Nephron progenitor cell (in vitro differentiated cells): ENCODE data around the gene ZNF263.
"Not testable (repeated sequence)": the region's sequence is repeated elsewhere in the genome, so short reads cannot be mapped to it uniquely, and the experiment has no call there.

Experiments
- DNase-seq: peaks from one replicate; pipeline ENCODE4 v3.0.0; 2021
- H3K27ac Mint-ChIP-seq: 2 replicates; pipeline ENCODE4 v1.8.0; 2021; ENCODE audit warnings: mild to moderate bottlenecking, moderate library complexity, mixed read lengths
- H3K27me3 Mint-ChIP-seq: 2 replicates; pipeline ENCODE4 v1.8.0; 2021; ENCODE audit warnings: mild to moderate bottlenecking, low read depth, mixed read lengths; ENCODE audit not compliant: poor library complexity
- H3K36me3 Mint-ChIP-seq: 2 replicates; pipeline ENCODE4 v1.8.0; 2021; ENCODE audit warnings: low read depth, mixed read lengths
- H3K4me1 Mint-ChIP-seq: 2 replicates; pipeline ENCODE4 v1.8.0; 2021; ENCODE audit warnings: mixed read lengths
- H3K4me3 Mint-ChIP-seq: 2 replicates; pipeline ENCODE4 v1.8.0; 2021; ENCODE audit warnings: mild to moderate bottlenecking, moderate library complexity, mixed read lengths
- H3K9me3 Mint-ChIP-seq: 2 replicates; pipeline ENCODE4 v1.8.0; 2021; ENCODE audit warnings: mild to moderate bottlenecking, moderate library complexity, mixed read lengths
- TF ChIP-seq, protein P1 (sequence below): fragments of 200-600 bp; sonication (generic); IDR thresholded peaks from 2 replicates; pipeline ENCODE4 v1.5.0; 2021; ENCODE audit warnings: antibody characterized with exemption

The ZNF263 gene

DNA sequence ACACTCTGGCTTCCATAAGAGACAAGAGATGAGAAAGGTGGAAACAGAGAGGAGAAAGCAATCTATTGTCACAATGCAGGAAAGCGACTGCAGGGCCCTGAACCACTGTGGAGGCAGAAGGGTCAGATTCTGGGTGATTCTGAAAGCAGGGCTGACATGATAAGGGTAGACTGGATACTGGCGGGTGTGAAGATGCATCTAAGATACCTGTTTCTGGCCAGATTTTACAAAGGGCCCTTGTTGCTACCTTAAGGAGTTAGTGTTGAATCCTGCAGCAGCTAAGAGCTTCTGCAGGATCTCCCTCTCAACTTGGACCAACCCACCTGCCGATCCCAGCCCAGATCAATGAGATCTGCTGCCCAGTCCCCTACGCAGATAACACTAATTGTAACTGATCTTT is 20.8 kb upstream of the ZNF263 start:
- TF ChIP-seq, protein P1, sequence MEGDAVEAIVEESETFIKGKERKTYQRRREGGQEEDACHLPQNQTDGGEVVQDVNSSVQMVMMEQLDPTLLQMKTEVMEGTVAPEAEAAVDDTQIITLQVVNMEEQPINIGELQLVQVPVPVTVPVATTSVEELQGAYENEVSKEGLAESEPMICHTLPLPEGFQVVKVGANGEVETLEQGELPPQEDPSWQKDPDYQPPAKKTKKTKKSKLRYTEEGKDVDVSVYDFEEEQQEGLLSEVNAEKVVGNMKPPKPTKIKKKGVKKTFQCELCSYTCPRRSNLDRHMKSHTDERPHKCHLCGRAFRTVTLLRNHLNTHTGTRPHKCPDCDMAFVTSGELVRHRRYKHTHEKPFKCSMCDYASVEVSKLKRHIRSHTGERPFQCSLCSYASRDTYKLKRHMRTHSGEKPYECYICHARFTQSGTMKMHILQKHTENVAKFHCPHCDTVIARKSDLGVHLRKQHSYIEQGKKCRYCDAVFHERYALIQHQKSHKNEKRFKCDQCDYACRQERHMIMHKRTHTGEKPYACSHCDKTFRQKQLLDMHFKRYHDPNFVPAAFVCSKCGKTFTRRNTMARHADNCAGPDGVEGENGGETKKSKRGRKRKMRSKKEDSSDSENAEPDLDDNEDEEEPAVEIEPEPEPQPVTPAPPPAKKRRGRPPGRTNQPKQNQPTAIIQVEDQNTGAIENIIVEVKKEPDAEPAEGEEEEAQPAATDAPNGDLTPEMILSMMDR: no peak
- no peak for DNase-seq
- H3K4me1 Mint-ChIP-seq: peaks cover 5% of the 10 kb centered on the region
- peak overlapping the region; percentile 84 for H3K4me3 Mint-ChIP-seq
- H3K27ac Mint-ChIP-seq: no peak overlapping the region
- no peaks in the 10 kb centered on the region for H3K36me3 Mint-ChIP-seq
- H3K27me3 Mint-ChIP-seq: peaks cover 29% of the 10 kb centered on the region
- H3K9me3 Mint-ChIP-seq: peaks cover 51% of the 10 kb centered on the region

DNA sequence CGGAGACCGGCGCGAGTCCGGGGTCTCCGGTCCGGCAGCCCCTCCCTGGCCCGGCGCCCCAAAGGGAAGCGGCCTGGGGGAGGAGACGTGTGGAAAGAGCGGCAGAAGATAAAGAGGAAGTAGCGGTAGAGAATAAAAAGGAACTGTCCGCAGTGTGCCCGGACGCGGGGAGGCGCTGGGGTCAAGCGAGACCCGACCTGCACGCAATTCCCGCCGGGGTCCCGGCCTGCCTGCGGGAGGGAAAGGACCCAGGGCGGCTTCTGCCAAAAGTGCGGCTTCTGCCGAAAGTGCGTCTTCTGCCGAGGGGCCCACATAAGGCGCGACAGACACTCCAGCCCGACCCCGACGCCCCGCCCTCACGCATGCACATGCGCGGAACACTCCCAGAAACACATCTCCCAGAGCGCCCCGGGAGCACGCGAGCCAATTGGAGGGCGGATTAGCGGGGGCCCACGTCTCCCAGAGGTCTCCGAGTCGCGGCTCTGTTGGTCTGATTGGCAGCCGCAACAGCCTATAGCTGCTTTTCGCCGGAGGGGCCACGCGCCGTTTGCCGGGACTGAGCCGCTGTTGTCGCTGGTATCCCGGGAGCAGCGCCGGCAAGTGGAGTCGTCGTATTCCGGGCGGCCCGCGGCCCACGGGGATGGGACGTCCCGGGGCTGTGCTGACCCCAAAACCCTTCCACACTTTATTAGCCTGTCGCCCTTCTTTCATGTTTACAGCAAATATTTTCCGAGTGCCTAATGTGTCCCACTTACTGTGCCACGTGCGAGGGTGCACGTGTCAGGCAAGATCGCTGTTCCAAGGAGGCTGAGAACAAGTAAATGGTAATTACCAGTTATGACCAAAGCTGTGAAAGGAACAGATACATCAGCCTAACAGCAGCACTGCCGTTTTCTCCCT is 18.9 kb upstream of the ZNF263 start:
- H3K27me3 Mint-ChIP-seq: peaks cover 22% of the 10 kb centered on the region
- H3K9me3 Mint-ChIP-seq: peaks cover 61% of the 10 kb centered on the region
- TF ChIP-seq, protein P1: no peak
- peaks cover 5% of the 10 kb centered on the region for H3K4me1 Mint-ChIP-seq
- H3K27ac Mint-ChIP-seq: peak overlapping the region; percentile 32
- H3K36me3 Mint-ChIP-seq: no peaks in the 10 kb centered on the region
- DNase-seq: peak; percentile 96
- peak overlapping the region; percentile 84 for H3K4me3 Mint-ChIP-seq

DNA sequence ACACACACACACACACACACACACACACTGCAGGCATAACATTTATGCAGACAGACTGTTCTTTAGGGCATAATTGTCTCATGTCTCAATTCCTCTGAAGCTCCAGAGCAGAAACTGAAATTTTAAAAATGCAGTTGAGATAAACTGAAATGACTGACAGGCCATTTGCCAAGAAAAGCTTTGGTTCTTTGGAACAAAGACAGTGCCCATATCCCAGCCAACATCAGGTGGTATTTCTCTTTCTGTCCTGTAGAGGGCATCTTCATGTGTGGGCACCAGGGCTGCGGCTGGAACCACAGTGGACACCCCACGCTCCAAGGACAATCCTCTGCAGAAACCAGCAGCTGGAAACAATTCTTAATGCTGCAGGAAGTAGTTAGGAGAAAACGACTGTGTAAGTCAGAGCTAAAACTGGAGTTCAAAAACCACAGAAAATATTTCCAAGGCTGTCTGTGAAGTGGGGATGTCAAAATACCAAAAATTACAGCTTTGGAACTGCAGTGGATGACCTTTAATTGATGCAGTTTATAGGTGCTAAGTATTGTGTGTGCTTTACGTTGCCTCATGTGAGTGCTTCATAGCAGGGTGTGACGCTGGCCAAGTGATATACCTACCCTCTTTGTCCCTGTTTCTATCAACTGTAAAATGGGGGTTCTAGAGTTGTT is 16.3 kb upstream of the ZNF263 start:
- H3K4me1 Mint-ChIP-seq: peaks cover 5% of the 10 kb centered on the region
- no peak for DNase-seq
- H3K4me3 Mint-ChIP-seq: no peak overlapping the region
- H3K27ac Mint-ChIP-seq: no peak overlapping the region
- TF ChIP-seq, protein P1: peak; percentile 21
- H3K36me3 Mint-ChIP-seq: no peaks in the 10 kb centered on the region
- peaks cover 18% of the 10 kb centered on the region for H3K27me3 Mint-ChIP-seq
- peaks cover 69% of the 10 kb centered on the region for H3K9me3 Mint-ChIP-seq

DNA sequence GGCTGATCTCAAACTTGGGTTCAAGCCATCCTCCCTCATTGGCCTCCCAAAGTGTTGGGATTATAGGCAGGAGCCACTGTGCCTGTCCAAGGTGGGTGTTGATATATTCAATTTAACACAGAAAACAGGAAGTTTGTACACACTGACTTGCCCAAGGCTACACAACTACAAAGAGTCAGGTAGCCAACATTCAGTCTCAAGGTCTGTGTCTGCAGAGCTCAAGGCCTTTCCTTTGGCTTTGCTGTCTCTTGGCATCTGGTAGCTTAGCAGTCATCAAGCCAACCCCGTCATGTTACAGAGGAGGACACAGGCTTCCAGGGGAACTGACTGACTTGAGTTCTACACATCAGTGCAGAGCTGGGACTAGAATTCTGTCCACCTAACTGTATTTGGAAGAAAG is 15.0 kb upstream of the ZNF263 start:
- Mint-ChIP-seq H3K27ac (no peak overlapping the region), H3K4me3 (no peak overlapping the region), H3K4me1 (peaks cover 5% of the 10 kb centered on the region), H3K36me3 (no peaks in the 10 kb centered on the region), H3K9me3 (peaks cover 67% of the 10 kb centered on the region), H3K27me3 (peaks cover 12% of the 10 kb centered on the region)
- TF ChIP-seq, protein P1: no peak
- DNase-seq: no peak

DNA sequence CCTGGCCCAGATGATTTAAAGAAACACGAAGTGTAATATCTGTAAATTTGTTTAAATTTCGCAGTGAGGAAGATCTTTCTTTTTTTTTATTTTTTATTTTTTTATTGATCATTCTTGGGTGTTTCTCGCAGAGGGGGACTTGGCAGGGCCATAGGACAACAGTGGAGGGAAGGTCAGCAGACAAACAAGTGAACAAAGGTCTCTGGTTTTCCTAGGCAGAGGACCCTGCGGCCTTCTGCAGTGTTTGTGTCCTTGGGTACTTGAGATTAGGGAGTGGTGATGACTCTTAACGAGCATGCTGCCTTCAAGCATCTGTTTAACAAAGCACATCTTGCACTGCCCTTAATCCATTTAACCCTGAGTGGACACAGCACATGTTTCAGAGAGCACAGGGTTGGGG is 12.6 kb upstream of the ZNF263 start:
- Mint-ChIP-seq H3K27me3 (peaks cover 20% of the 10 kb centered on the region), H3K9me3 (peaks cover 59% of the 10 kb centered on the region)
- not testable (repeated sequence) for H3K4me1 Mint-ChIP-seq, H3K36me3 Mint-ChIP-seq, H3K4me3 Mint-ChIP-seq, DNase-seq, H3K27ac Mint-ChIP-seq

DNA sequence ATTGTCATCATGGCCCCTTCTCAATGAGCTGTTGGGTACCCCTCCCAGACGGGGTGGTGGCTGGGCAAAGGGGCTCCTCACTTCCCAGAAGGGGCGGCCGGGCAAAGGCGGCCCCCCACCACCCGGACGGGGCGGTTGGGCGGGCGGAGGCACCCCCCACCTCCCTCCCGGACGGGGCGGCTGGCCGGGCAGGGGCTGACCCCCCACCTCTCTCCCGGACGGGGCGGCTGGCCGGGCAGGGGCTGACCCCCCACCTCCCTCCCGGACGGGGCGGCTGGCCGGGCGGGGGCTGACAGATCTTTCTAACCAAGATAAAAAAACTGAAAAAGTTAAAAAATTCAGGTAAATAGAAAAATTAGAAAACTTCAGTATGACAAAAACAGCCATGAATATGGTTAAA is 12.0 kb upstream of the ZNF263 start:
- not testable (repeated sequence) for H3K27ac Mint-ChIP-seq, H3K36me3 Mint-ChIP-seq, DNase-seq, H3K4me1 Mint-ChIP-seq, H3K4me3 Mint-ChIP-seq
- peaks cover 21% of the 10 kb centered on the region for H3K27me3 Mint-ChIP-seq
- peaks cover 56% of the 10 kb centered on the region for H3K9me3 Mint-ChIP-seq
